T-cell (primary cell): ENCODE data around the gene CYP3A5. TPM values are rescaled to one million over a fixed set of nuclear protein-coding genes. Genes with fewer than 3 reads are reported as not detected.

Experiments used
- ATAC-seq, 4 experiments: fragments of 200-7000 bp in 3 of 4; fragments of 150-1000 bp in 1 of 4; cut with Tn5 transposase; replicated peaks in 1 of 4; 1 replicate in 3 of 4; 2 replicates in 1 of 4; pipeline ENCODE4 v1.10.0; 2021; ENCODE audit warnings: moderate library complexity in 3 of 4, mild to moderate bottlenecking in 2 of 4, moderate number of reproducible peaks in 1 of 4
- CTCF ChIA-PET, 2 donors: fragments of 300-600 bp; sonication (Branson Sonifier 250); formaldehyde crosslinking; loops; one replicate each; lab custom pipeline; 2022; ENCODE audit warnings: antibody characterized with exemption in 2 of 2; lab: Charles Lee
- POLR2A ChIA-PET, 2 donors: fragments of 300-600 bp; sonication (Branson Sonifier 250); formaldehyde crosslinking; loops; one replicate each; lab custom pipeline; 2022; ENCODE audit warnings: antibody characterized with exemption in 2 of 2; lab: Charles Lee
- DNase-seq, 35 experiments: peaks; one replicate each; pipeline versions ENCODE4 v3.0.0 to v3.0.0-alpha.2; 2013 to 2023
- H3K27ac ChIP-seq: one replicate; pipeline ENCODE4 v1.5.1; 2013; ENCODE audit warnings: low read length
- H3K27me3 ChIP-seq, 2 experiments: replicated peaks in 1 of 2; 1 replicate in 1 of 2; 2 replicates in 1 of 2; pipeline versions ENCODE4 v1.6.1 to v1.7.0; 2013; ENCODE audit warnings: low read length in 1 of 2, mixed read lengths in 1 of 2; ENCODE audit not compliant: control insufficient read depth in 2 of 2, insufficient read depth in 2 of 2; ENCODE audit errors: extremely low read depth in 1 of 2
- H3K36me3 ChIP-seq, 2 donors: 1 replicate in 1 of 2; 2 replicates in 1 of 2; pipeline versions ENCODE4 v1.6.1 to v1.7.0; 2013; ENCODE audit warnings: low read length in 1 of 2; ENCODE audit not compliant: control insufficient read depth in 2 of 2, insufficient read depth in 1 of 2; ENCODE audit errors: extremely low read depth in 1 of 2
- H3K4me1 ChIP-seq, 2 experiments: 1 replicate in 1 of 2; 2 replicates in 1 of 2; pipeline versions ENCODE4 v1.6.1 to v1.7.0; 2013; ENCODE audit warnings: low read length in 2 of 2, mixed read lengths in 1 of 2; ENCODE audit not compliant: insufficient read depth in 2 of 2, control insufficient read depth in 1 of 2; ENCODE audit errors: extremely low read depth in 1 of 2
- H3K4me3 ChIP-seq, 2 donors: 1 replicate in 1 of 2; 2 replicates in 1 of 2; pipeline versions ENCODE4 v1.5.1 to v1.7.0; 2013; ENCODE audit warnings: mild to moderate bottlenecking in 2 of 2, low read length in 1 of 2, moderate library complexity in 1 of 2; ENCODE audit not compliant: control insufficient read depth in 1 of 2; ENCODE audit errors: extremely low read depth in 1 of 2
- H3K9me3 ChIP-seq: 2 replicates; pipeline ENCODE4 v1.7.0; 2013
- H3K27ac Mint-ChIP-seq, 2 donors: one replicate each; pipeline ENCODE4 v1.8.0; 2020 to 2021; ENCODE audit warnings: mild to moderate bottlenecking in 2 of 2, mixed read lengths in 2 of 2
- H3K27me3 Mint-ChIP-seq, 2 donors: one replicate each; pipeline ENCODE4 v1.8.0; 2021 to 2022; ENCODE audit warnings: mixed read lengths in 2 of 2
- H3K36me3 Mint-ChIP-seq: one replicate; pipeline ENCODE4 v1.8.0; 2021; ENCODE audit warnings: mixed read lengths
- H3K4me1 Mint-ChIP-seq, 3 donors: one replicate each; pipeline ENCODE4 v1.8.0; 2020 to 2022; ENCODE audit warnings: mixed read lengths in 3 of 3, mild to moderate bottlenecking in 1 of 3
- H3K4me3 Mint-ChIP-seq, 3 donors: one replicate each; pipeline ENCODE4 v1.8.0; 2020 to 2022; ENCODE audit warnings: mild to moderate bottlenecking in 3 of 3, mixed read lengths in 3 of 3, moderate library complexity in 3 of 3
- H3K9me3 Mint-ChIP-seq, 3 donors: one replicate each; pipeline ENCODE4 v1.8.0; 2020 to 2022; ENCODE audit warnings: mixed read lengths in 3 of 3
- WGBS: methylation state at CpG from one replicate; pipeline ENCODE4 v1.1.5; 2013; ENCODE audit warnings: missing lambda C conversion rate; ENCODE audit not compliant: insufficient coverage; 5-methylcytosine and 5-hydroxymethylcytosine counted together
- total RNA-seq, 35 experiments: library from RNA in 6 of 35; stranded (reverse) in 6 of 35; fragments of 120-200 nt in 1 of 35; gene quantifications; one replicate each; pipeline versions ENCODE4 v1.2.1 to v1.2.4 and lab custom pipeline; 2013 to 2026

Gene CYP3A5
- total RNA-seq, 5 donors from 2014 or later (not counting 1 experiment from before 2014, with no cell fraction given), result 0.22 to 0.58 (median 0.46) TPM; not detected in 2

DNA sequence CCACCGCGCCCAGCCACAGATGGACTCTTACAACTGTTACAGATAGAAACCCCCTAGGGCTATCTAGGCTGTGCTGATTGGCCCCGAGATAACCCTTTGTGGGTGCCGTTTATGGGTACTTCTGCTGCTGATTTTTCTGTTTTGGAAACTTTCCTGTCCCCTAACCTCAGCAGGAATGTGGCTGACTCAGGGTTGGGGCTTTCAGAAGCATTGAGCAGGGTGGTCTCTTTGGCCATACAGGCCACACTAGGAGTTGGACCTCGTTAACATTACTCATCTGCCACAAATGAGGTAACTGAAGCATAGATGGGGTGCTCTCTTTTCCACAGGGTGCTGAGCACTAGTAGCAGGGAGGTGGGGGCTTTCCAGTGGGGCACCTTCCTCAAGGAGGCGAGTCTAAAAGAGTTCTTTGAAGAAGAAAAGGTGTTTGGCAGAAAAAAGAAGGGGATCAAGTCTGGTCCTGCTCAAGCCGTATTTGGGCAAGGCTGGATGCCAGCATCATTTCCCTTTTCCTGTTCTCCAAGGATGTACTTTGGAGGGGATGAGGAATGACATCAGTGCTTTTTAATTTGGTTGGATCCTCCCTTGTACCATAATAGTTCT is 56.6 kb downstream of the CYP3A5 start:
- H3K4me3 ChIP-seq, result no peak overlapping the region
- peak overlapping the region; percentile 79 for H3K27ac ChIP-seq
- H3K4me1 ChIP-seq, result peaks cover 18 to 37% of the 10 kb centered on the region in 2 experiments
- H3K4me1 Mint-ChIP-seq, result peaks cover 59 to 68% (median 67%) of the 10 kb centered on the region in 3 donors
- H3K9me3 Mint-ChIP-seq, result no peaks in the 10 kb centered on the region
- CTCF ChIA-PET, result no interaction called here
- H3K27me3 ChIP-seq, result no peaks in the 10 kb centered on the region
- DNase-seq, result peak in 1 of 35 experiments; percentile 51
- peak overlapping the region; percentile 91 to 95 for H3K27ac Mint-ChIP-seq
- no peak for ATAC-seq
- POLR2A ChIA-PET, result no interaction called here
- WGBS, result 0% methylated on average over 1 of the region's 7 CpGs
- peaks cover 71% of the 10 kb centered on the region for H3K36me3 Mint-ChIP-seq
- H3K27me3 Mint-ChIP-seq, result no peaks in the 10 kb centered on the region
- H3K9me3 ChIP-seq, result no peaks in the 10 kb centered on the region
- H3K4me3 Mint-ChIP-seq, result peak overlapping the region; percentile 80 to 88 (median 81)
- peaks cover 34 to 79% of the 10 kb centered on the region in 2 donors for H3K36me3 ChIP-seq

DNA sequence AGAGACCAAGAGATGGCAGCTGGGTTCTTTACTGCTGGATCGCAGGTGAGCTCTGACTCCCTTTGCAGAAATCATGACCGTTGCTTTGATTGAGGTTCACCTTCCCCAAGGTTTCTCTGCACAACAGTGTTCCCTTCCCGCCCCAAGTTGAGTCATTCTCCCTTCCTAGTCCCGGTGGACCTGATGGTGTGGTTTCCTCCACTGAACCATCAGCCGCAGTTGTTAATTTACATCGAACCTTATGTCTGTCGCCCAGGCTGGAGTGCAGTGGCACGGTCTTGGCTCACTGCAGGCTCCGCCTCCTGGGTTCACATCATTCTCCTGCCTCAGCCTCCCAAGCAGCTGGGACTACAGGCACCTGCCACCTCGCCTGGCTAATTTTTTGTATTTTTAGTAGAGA is 57.2 kb downstream of the CYP3A5 start:
- no peak overlapping the region for H3K27ac ChIP-seq
- peaks cover 65 to 74% (median 73%) of the 10 kb centered on the region in 3 donors for H3K4me1 Mint-ChIP-seq
- H3K36me3 Mint-ChIP-seq, result peaks cover 70% of the 10 kb centered on the region
- no peaks in the 10 kb centered on the region for H3K27me3 Mint-ChIP-seq
- DNase-seq (no peak), ATAC-seq (no peak)
- no peak overlapping the region for H3K4me3 ChIP-seq
- no peaks in the 10 kb centered on the region for H3K9me3 ChIP-seq
- ChIA-PET POLR2A (no interaction called here), CTCF (no interaction called here)
- H3K27ac Mint-ChIP-seq, result peak overlapping the region; percentile 91 to 95
- H3K36me3 ChIP-seq, result peaks cover 34 to 74% of the 10 kb centered on the region in 2 donors
- 94% methylated on average over 6 of the region's 10 CpGs for WGBS
- H3K27me3 ChIP-seq, result no peaks in the 10 kb centered on the region
- H3K4me3 Mint-ChIP-seq, result no peak overlapping the region
- no peaks in the 10 kb centered on the region for H3K9me3 Mint-ChIP-seq
- peaks cover 21 to 42% of the 10 kb centered on the region in 2 experiments for H3K4me1 ChIP-seq

GRCh38 chr7:99621271-99621670 is 58.5 kb downstream of the CYP3A5 start:
- peaks cover 24 to 51% of the 10 kb centered on the region in 2 experiments for H3K4me1 ChIP-seq
- no peak overlapping the region for H3K4me3 ChIP-seq
- H3K9me3 Mint-ChIP-seq, result no peaks in the 10 kb centered on the region
- ChIA-PET CTCF (no interaction called here), POLR2A (interaction anchor here in 1 of 2 donors (1.2 kb wide), 1 partner anchor 63 kb away, joined by 3 read pairs; no protein-coding TSS in a partner anchor)
- H3K36me3 Mint-ChIP-seq, result peaks cover 62% of the 10 kb centered on the region
- H3K36me3 ChIP-seq, result peaks cover 34 to 62% of the 10 kb centered on the region in 2 donors
- H3K27me3 ChIP-seq, result no peaks in the 10 kb centered on the region
- peaks cover 73 to 83% (median 75%) of the 10 kb centered on the region in 3 donors for H3K4me1 Mint-ChIP-seq
- no peak overlapping the region for H3K27ac ChIP-seq
- no peaks in the 10 kb centered on the region for H3K27me3 Mint-ChIP-seq
- peak overlapping the region; percentile 15 to 19 for H3K27ac Mint-ChIP-seq
- no peak overlapping the region for H3K4me3 Mint-ChIP-seq
- H3K9me3 ChIP-seq, result no peaks in the 10 kb centered on the region
- DNase-seq (no peak), ATAC-seq (no peak)
- WGBS, result 100% methylated on average over 1 of the region's 5 CpGs

- Histone ChIP-seq H3K4me3 (no peak overlapping the region), H3K36me3 (peaks cover 30 to 48% of the 10 kb centered on the region in 2 donors), H3K27ac (no peak overlapping the region), H3K4me1 (peaks cover 21 to 45% of the 10 kb centered on the region in 2 experiments), H3K27me3 (no peaks in the 10 kb centered on the region), H3K9me3 (no peaks in the 10 kb centered on the region)
- H3K4me3 Mint-ChIP-seq, result no peak overlapping the region
- 99% methylated on average over 18 of the region's 18 CpGs for WGBS
- no peaks in the 10 kb centered on the region for H3K9me3 Mint-ChIP-seq
- no peaks in the 10 kb centered on the region for H3K27me3 Mint-ChIP-seq
- H3K27ac Mint-ChIP-seq, result peak overlapping the region in 1 of 2 donors; percentile 19
- peaks cover 66 to 77% (median 66%) of the 10 kb centered on the region in 3 donors for H3K4me1 Mint-ChIP-seq
- DNase-seq (no peak), ATAC-seq (no peak)
- CTCF ChIA-PET, result no interaction called here
- POLR2A ChIA-PET, result interaction anchor here in 1 of 2 donors (1.1 kb wide), 1 partner anchor 211 kb away, joined by 3 read pairs; the partner anchor contains the start of genes BUD31 and PDAP1
- H3K36me3 Mint-ChIP-seq, result peaks cover 50% of the 10 kb centered on the region
These were observed 60.1 kb downstream of the CYP3A5 start for GRCh38 chr7:99619571-99620130.

- ATAC-seq (no peak), DNase-seq (no peak)
- Mint-ChIP-seq H3K27me3 (no peaks in the 10 kb centered on the region), H3K36me3 (peaks cover 46% of the 10 kb centered on the region), H3K27ac (no peak overlapping the region), H3K4me1 (peaks cover 56 to 67% (median 57%) of the 10 kb centered on the region in 3 donors), H3K9me3 (no peaks in the 10 kb centered on the region), H3K4me3 (peak overlapping the region; percentile 95 to 97 (median 97))
- no peak overlapping the region for H3K4me3 ChIP-seq
- no peak overlapping the region for H3K27ac ChIP-seq
- no peaks in the 10 kb centered on the region for H3K9me3 ChIP-seq
- 100% methylated on average over 2 of the region's 3 CpGs for WGBS
- H3K36me3 ChIP-seq, result peaks cover 30 to 48% of the 10 kb centered on the region in 2 donors
- POLR2A ChIA-PET, result interaction anchor here in 1 of 2 donors (1.1 kb wide), 1 partner anchor 210 kb away, joined by 3 read pairs; the partner anchor contains the start of genes BUD31 and PDAP1
- no peaks in the 10 kb centered on the region for H3K27me3 ChIP-seq
- H3K4me1 ChIP-seq, result peaks cover 15 to 36% of the 10 kb centered on the region in 2 experiments
- CTCF ChIA-PET, result no interaction called here
These were observed 61.1 kb downstream of the CYP3A5 start for GRCh38 chr7:99618726-99619125.

- ATAC-seq, result no peak
- Histone ChIP-seq H3K27ac (peak overlapping the region; percentile 70), H3K27me3 (no peaks in the 10 kb centered on the region), H3K9me3 (no peaks in the 10 kb centered on the region), H3K4me3 (peak overlapping the region; percentile 86 to 89), H3K36me3 (peaks cover 22 to 35% of the 10 kb centered on the region in 2 donors), H3K4me1 (peaks cover 6 to 22% of the 10 kb centered on the region in 2 experiments)
- no peak for DNase-seq
- Mint-ChIP-seq H3K4me3 (peak overlapping the region; percentile 95 to 97 (median 97)), H3K27ac (peak overlapping the region; percentile 93 to 97), H3K9me3 (no peaks in the 10 kb centered on the region), H3K27me3 (no peaks in the 10 kb centered on the region), H3K4me1 (peaks cover 42 to 55% (median 43%) of the 10 kb centered on the region in 3 donors), H3K36me3 (peaks cover 35% of the 10 kb centered on the region)
- ChIA-PET POLR2A (interaction anchor here in 1 of 2 donors (0.6 to 0.8 kb wide), 3 partner anchors 37 to 453 kb away, joined by 3 to 5 read pairs (median 4); partner anchors contain the start of gene BUD31), CTCF (interaction anchor here (0.6 to 1.4 kb wide), 3 partner anchors 59 to 1262 kb away, joined by 3 to 5 read pairs (median 4); partner anchors contain the start of gene ZNF655 (in 1 of the 2))
- WGBS, result 16% methylated on average over 19 of the region's 22 CpGs
These were observed 62.5 kb downstream of the CYP3A5 start for GRCh38 chr7:99617192-99617781.
